GM10847 (cell line): ENCODE results near the gene DHRS3.

Source experiments
- POLR2A ChIP-seq: IDR thresholded peaks from 2 replicates; pipeline ENCODE4 v1.6.1; 2011; ENCODE audit not compliant: insufficient read length; ENCODE audit errors: extremely low read depth

DHRS3 gene

DNA sequence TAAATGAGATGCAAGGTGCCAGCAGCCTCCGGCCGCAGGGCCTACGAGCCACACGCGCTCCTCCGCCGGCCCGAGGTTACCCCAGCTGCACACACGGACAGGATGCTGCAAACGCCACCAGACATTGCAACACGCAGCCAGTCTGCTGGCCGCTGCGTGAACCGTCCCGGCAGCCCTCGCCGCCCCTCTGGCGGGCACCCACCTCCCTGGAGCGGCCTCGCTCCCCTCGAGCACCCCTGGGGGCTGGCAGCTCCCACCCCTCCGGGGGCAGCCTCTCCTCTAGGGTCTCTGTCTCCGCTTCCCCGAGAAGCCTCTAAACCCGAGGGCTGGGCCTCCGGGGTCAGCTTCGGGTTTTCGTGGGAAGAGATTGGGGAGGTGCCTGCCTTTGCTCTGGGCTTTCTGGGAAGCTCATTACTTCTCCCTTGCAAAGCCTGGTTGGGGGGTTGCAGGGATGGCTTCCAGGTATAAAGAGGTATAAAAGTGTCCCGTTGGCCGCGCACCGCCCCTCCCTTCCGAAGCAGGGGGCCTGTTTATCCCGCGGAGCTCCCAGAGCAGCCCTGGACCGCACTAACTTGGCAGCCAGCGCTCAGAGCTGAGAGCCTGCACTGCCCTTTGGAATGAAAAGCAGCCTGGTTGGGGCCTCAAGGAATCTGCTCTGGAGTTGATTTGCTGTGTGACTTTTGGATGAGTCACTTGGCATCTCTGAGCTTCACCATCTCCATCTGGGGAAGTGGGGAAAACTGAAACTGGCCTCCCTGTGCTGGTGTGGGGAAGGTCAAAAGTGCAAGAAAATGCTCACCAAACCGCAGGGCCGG is 21.8 kb downstream of the DHRS3 start:
- TF ChIP-seq POLR2A: no peak

DNA sequence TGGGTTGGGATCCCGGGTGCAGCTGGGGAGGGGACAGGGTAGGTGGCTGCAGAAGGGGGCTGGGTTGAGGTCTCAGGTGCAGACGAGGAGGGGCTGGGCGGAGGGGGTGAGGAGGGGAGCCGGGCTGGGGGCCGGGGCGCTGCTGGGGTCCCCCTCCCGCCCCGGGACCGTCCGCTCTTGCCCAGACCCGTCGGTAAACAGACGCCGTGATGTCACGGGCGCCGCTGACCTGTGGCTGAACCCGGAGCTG is 22.3 kb downstream of the DHRS3 start:
- TF ChIP-seq POLR2A: no peak

DNA sequence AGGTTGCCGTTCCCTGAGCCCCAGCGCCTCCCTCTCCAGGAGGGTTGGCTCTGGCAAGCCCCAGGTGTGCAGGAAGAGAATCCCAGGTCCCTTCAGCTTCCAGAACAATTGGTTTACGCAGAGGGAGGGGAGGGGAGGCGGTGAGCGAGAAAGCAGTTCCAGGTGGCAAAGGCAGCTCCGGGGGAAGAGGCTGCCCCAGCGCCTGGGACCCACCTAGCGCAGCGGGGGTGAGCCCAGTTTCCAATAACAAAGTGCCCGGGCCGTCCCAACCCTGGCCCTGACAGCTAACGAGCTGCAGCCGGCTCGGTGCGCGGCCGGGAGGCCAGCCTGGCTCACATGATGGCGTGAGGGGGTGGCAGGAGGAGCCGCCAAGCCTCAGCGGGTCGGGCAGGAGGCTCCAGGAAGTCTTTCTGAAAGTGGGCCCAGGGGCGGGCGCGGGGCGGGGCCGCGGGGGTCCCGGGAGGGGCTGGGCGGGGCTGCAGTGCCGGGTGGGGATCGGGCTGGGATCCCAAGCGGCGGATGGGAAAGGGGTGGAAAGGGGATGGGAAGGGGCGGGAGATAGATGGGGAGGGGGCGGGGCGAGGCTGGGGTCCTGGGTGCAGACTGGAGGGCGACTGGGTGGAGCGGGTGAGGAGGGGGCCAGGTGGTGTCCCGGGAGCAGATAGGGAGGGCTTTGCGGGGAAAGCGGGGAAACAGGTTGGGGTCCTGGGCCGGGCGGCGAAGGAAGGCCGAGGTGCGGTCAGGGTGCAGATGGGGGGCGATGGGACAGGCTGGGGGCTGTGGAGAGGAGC is 22.8 kb downstream of the DHRS3 start:
- TF ChIP-seq POLR2A: no peak

DNA sequence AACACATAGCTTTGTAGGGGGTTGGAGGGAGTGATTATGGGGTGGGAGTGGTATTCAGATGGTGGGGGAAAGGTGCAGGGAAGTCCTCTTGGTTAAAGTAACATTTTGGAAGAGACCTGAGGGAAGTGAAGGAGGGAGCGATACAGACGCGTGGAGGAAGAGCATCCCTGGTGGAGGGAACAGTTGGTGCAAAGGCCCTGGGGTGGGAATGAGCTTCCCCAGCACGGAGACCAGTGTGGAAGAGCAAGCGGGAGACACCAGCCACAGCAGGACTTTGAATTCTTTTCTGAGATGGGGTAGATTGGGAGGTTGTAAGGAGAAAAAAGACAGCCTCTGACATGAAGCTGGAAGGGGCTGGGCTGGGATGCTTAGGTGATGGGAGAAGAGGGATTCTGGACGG is 23.5 kb downstream of the DHRS3 start:
- no peak for TF ChIP-seq POLR2A

DNA sequence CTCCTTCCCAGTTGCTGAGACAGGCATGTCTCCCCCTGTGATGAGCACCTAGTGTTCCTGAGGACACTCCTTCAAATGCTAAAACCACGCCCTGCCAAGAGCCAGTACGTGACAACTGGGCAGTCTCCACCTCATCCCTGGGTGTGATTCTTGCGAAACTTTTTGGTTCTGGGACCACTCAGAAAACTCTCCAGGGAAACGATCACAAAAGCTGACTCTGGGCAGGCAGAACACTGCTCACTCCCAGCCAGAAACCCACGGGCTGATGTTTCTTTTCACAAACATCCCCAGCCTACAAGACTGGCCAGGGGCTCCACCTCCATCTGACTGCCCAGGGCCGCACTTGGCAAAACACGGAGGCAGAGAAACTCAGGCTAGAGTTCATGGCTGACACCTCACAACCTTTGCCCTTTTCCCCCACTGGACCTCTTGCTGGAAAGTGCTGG is 24.4 kb downstream of the DHRS3 start:
- TF ChIP-seq POLR2A: no peak

DNA sequence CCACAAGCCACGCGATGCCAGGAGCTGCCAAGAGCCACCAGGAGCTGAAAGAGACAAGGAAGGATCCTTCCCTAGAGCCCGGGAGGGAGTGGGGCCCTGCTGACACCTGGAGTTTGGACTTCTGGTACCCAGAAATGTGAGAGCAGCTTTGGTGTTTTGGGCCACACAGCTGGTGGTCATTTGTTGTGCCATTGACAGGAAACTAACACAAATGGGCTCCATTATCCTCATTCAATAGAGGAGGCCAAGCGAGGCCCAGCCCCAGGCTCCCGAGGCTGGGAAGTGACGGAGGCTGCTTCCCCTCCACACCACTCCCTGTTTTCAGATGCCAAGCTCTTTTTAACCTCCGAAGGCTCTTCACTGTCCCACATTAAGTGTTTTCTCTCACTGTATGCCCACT is 25.5 kb downstream of the DHRS3 start:
- TF ChIP-seq POLR2A: no peak

DNA sequence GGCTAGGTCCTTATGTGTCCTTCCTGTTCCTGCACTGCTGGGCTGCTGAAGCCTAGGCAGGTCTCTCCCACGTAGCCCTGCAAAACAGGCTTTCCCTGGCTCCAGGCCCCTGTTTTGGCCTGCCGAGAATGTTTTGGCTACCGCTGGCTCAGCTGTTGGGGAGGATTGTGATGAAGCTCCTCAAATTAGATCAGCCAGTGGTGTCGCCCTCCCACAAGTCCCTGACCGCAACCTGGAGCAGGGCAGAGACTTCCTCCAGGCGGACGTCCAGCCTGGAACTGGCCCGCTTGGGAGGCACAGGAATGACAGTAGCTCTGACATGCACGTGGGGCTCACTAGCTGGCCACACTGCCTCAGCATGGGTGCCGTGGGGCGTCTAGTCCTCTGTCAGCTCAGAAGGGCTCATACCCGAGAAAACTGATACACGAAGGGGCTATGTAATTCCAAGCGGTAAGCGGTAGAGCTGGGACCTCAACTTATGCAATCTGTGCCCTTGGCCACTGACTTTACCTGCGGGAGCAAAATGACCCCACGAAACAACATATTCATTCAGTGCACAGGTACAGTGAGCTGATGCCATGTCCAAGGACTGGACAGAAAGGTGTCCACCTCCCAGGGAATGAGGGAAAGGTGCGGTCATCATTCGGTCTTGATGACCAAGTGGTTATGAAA is 26.6 kb downstream of the DHRS3 start:
- no peak for TF ChIP-seq POLR2A

DNA sequence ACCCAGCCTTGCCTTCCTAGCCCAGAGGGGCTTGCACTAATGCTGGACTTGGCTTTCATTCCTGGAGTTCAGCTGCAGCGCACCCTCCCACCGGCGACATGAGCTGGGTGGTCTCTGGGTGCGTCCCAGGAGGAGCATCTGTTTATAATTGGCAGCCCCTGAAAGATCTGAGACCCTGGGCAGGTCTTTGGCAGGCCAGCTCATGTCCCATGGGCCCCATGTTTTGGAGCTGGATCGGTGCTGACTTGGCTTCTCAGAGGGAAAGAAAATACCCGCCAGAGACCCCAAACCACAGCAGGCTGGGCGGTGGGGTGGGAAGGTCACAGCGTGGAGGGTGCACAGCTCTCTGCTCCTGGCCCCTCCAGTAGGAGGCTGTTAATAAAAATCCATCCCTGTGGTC is 29.3 kb downstream of the DHRS3 start:
- TF ChIP-seq POLR2A: no peak

DNA sequence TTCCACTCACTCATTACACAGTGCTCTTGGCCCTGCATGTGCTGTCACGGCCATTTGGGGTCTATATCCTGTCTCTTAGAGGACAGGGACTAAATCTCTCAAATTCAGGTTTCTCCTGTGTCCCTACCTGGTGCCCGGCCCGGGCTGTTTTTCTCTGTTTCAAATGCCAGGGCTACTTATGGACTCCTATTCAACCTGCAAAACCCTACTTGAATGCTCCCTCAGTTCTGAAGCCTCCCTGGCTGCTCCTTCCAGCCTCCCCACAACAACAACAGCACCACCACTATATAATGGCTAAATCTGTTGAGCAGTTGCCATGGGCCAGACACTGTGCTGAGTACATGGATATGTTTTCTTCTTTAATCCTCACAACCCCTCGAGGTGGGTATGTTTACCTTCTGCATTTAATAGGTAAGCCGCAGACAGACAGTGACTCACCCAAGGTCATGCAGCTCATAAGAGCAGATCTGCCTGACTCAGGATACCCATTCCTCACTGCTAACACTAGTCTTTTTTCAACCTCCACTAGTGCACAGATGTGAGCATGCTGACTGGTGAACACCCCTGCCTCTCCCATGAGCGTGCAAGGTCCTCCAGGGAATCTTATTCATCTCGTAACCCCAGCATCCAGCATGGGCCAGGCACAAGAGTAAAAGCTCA is 29.9 kb downstream of the DHRS3 start:
- no peak for TF ChIP-seq POLR2A

DNA sequence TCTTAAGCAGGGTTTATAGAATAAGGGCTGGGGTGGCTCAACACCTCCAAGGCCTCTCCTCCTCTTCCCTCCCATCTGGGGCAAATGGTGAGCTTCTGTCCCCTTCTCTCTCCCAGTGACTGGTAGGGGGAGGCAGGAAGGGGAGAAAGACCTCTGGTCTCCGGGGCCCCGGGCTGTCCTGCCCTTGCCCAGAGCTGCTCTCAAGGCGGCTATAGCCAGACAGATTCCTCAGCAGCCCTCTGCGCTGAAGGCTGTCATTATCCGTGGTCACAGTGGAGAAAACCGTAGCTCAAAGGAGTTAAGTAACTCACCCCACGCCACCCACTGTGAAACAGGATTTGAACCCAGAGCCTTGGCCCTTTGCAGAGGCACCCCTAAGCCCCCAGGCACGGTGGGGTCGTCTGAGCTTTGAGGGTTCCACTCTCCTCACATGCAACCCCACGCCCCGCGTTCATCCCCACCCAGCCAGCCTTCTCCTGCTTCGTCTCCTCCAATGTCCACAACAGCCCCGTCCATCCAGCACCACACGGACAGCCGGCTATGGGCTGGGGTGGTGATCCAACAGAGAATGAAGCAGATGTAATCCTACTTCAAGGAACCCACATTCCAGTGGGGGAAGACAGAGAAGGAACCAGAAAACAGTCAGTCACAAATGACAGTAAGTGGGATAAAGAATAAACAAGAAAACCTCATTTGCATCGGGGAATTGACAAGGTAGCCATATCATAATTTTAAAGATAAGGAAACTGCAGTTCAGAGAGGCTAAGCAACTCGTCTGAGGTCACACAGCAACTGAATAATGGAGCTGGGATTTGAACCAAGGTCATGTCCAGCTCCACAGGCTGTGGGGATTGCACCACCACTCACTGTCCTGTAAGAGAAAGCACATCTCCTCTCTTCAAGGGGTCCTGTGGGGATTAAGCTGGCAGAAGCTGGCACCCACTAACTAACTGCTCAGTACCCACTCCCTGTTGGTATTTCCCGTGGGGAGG is 31.8 kb downstream of the DHRS3 start:
- no peak for TF ChIP-seq POLR2A

DNA sequence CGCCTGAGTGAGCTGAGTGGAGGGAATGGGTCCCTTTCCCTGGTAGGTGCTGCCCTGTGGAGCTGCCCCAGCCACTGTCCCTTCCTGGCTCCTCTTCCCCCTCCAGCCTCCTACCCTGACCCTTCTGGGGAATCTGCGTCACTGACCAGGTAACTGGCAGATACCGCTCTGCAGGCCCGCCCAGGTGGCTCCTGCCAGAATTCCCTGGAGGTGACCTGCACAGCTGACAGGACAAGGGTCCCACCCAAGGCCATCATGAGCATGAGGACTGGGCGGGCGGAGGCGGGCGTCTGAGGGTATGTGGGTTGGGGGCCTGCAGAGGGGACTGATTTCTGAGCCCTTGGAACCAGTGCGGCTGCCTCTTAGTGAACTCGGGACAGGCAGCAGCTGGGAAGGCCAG is 32.5 kb downstream of the DHRS3 start:
- TF ChIP-seq POLR2A: no peak

DNA sequence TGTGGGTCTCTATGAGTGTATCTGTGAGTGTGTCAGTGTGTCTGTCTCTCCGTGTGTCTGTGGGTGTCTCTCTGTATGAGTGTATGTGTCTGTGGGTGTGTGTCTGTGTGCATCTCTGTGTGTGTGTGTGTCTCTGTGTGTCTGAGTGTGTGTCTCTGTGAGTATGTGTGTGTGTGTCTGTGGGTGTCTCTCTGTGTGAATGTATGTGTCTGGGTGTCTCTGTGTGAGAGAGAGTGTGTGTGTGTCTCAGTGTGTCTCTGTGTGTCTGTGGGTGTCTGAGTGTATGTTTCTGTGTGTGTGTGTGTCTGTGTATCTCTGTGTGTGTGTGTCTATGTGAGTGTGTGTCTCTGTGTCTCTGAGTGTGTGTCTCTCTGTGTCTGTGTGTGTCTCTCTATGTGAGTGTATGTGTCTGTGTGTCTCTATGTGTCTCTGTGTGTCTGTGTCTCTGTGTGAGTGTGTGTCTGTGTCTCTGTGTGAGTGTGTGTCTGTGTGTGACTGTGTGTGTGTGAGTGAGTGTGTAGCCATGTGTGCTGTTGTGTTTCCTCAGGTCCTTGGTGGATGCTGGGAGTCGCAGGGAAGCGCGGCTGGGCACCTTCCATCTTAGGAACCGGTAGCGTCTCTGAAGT is 33.0 kb downstream of the DHRS3 start:
- no peak for TF ChIP-seq POLR2A

DNA sequence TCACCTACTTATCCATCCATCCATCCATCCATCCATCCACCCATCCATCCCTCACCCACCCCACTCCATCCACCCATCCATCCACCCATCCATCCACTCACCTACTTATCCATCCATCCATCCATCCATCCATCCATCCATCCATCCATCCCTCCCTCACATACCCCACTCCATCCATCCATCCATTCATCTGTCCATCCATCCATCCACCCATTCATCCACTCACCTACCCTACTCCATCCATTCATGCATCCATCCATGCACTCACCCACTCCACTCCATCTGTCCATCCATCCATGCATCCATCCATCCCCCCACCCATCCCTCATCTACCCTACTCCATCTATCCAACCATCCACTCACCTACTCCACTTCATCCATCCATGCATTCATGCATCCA is 34.5 kb downstream of the DHRS3 start:
- TF ChIP-seq POLR2A: no peak

DNA sequence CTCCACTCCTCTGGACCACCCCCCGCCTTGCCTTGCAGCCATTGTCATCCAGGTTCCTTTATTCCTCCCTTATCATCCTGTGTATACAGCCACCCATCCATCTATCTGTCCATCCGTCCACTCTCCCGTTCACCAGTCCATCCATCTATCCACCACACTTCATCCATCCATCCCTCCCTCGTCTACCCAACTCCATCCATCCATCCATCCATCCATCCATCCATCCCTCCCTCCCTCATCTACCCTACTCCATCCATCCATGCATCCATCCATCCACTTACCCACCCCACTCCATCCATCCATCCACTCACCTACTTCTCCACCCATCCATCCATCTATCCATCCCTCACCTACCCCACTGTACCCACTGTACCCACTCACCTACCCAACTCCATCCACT is 35.4 kb downstream of the DHRS3 start:
- TF ChIP-seq POLR2A: no peak
